Measurements from ENCODE around the gene RIPPLY2. TPM values are rescaled to one million over a fixed set of nuclear protein-coding genes. Genes with fewer than 3 reads are reported as not detected.

Gene RIPPLY2
- total RNA-seq, 1 donor from 2014 or later, result not detected

DNA sequence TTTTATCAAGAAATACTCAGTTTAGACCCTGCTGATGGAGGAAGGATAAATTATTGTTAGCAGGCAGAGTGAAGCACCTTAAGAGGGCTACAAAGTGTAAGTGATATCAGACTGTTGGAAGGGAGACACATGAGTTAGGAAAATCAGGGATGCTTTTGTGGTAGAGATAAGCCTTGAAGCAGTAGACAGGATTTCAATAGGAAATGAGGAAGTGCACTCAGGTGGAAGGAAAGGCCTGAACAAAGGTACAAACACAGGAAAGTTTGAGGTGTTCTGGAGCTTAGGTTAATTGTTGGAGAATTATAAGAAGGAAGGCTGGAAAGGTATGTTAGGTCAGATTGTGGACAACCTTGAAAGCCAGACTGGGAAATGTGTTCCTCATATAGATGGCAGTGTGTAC is 13.9 kb downstream of the RIPPLY2 start:
- Histone ChIP-seq H3K4me3 (no peak overlapping the region), H3K4me1 (no peaks in the 10 kb centered on the region), H3K27me3 (no peaks in the 10 kb centered on the region), H3K27ac (no peak overlapping the region), H3K36me3 (peaks cover 0 to 29% of the 10 kb centered on the region in 2 donors), H3K9me3 (no peaks in the 10 kb centered on the region)
- intact Hi-C loops (cut with DNase I), result no loop called here
- DNase-seq (ENCODE audit: extremely low spot score in 2 of 2), result no peak
- TF ChIP-seq, protein P1, sequence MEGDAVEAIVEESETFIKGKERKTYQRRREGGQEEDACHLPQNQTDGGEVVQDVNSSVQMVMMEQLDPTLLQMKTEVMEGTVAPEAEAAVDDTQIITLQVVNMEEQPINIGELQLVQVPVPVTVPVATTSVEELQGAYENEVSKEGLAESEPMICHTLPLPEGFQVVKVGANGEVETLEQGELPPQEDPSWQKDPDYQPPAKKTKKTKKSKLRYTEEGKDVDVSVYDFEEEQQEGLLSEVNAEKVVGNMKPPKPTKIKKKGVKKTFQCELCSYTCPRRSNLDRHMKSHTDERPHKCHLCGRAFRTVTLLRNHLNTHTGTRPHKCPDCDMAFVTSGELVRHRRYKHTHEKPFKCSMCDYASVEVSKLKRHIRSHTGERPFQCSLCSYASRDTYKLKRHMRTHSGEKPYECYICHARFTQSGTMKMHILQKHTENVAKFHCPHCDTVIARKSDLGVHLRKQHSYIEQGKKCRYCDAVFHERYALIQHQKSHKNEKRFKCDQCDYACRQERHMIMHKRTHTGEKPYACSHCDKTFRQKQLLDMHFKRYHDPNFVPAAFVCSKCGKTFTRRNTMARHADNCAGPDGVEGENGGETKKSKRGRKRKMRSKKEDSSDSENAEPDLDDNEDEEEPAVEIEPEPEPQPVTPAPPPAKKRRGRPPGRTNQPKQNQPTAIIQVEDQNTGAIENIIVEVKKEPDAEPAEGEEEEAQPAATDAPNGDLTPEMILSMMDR (IDR thresholded peaks at IDR 0.05), result no peak
- TF ChIP-seq POLR2A (IDR thresholded peaks at IDR 0.05), result no peak
- no peak for TF ChIP-seq POLR2AphosphoS5 (IDR thresholded peaks at IDR 0.05; ENCODE audit: insufficient read depth in 1 of 2, low read depth in 1 of 2)

DNA sequence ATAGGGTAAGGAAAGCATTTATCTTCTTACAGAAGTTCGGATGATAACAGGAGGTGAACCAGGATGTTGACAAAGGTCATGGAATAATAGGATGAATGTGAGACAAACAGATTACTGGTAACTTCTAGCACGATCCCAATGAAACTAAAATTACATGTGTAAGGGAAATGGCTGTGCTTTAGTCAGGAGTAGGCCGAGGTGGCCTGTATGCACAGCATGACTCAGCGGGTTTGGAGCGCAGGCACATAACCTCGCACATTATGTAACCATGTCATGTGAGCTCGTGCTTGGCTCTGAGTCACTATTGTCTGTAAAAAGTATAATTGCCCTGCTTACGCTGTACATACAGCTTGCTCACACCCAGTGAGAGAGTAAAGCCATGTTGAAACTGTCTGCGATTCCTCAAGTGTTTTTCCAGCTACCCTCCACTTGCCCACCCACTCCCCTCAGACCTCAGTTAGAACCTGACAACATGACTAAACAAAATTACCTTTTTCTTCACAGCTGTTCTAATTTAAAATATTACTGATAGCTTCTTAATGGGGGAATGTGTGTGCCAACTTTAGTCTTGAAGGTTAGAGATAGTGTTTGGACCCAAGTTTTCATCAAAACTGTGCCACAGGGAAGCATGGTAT is 14.5 kb downstream of the RIPPLY2 start:
- H3K27ac ChIP-seq, result no peak overlapping the region
- no peak for DNase-seq (ENCODE audit: extremely low spot score in 2 of 2)
- intact Hi-C loops (cut with DNase I), result no loop called here
- no peaks in the 10 kb centered on the region for H3K27me3 ChIP-seq
- H3K36me3 ChIP-seq, result peaks cover 0 to 29% of the 10 kb centered on the region in 2 donors
- H3K9me3 ChIP-seq, result no peaks in the 10 kb centered on the region
- H3K4me1 ChIP-seq, result no peaks in the 10 kb centered on the region
- TF ChIP-seq POLR2A (IDR thresholded peaks at IDR 0.05) (no peak), POLR2AphosphoS5 (IDR thresholded peaks at IDR 0.05; ENCODE audit: insufficient read depth in 1 of 2, low read depth in 1 of 2) (no peak)
- TF ChIP-seq, protein P1 (IDR thresholded peaks at IDR 0.05), result no peak
- H3K4me3 ChIP-seq, result no peak overlapping the region

DNA sequence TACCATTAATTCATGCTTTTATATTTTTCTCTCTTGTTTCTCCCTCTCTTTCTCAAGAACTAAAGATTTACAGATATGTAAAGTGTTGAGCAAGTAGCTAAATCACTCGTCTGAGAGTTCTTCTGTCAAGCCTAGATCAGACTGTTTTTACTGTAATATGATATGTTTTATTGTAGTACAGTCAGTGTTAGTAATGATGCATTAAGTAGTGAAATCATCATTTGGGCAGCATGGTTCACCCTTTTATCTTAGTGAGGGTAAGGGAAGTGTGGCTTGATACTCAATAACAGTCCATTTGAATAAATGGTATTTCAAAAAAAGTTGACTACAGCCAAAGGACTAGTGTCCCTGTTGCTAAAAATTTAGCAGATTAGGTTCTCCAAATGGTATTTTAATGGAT is 15.5 kb downstream of the RIPPLY2 start:
- DNase-seq (ENCODE audit: extremely low spot score in 2 of 2), result no peak
- Histone ChIP-seq H3K4me1 (no peaks in the 10 kb centered on the region), H3K27ac (no peak overlapping the region), H3K9me3 (no peaks in the 10 kb centered on the region), H3K4me3 (no peak overlapping the region), H3K27me3 (no peaks in the 10 kb centered on the region), H3K36me3 (peaks cover 0 to 29% of the 10 kb centered on the region in 2 donors)
- TF ChIP-seq, protein P1 (IDR thresholded peaks at IDR 0.05), result no peak
- TF ChIP-seq POLR2AphosphoS5 (IDR thresholded peaks at IDR 0.05; ENCODE audit: insufficient read depth in 1 of 2, low read depth in 1 of 2), result no peak
- intact Hi-C loops (cut with DNase I), result no loop called here

DNA sequence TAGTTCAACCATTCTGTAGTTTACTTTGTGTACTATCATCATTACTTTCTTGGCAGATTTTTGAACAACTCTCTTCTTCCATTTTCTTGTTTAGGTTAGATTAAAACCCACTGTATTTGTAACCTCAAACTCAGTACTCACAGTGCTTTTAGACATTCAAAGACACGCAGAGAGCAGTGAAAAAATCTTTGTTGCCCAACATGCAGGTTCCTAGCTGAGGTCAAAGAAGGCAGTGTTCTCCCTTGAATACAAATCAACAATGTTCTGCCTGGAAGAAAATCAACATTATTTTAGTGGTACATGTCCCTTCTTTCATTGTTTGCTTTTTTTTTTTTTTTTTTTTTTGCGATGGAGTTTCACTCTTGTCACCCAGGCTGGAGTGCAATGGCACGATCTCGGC is 17.5 kb downstream of the RIPPLY2 start:
- Histone ChIP-seq H3K36me3 (peaks cover 0 to 16% of the 10 kb centered on the region in 2 donors), H3K9me3 (no peaks in the 10 kb centered on the region), H3K4me1 (no peaks in the 10 kb centered on the region), H3K27me3 (no peaks in the 10 kb centered on the region), H3K4me3 (no peak overlapping the region), H3K27ac (no peak overlapping the region)
- no peak for DNase-seq (ENCODE audit: extremely low spot score in 2 of 2)
- TF ChIP-seq, protein P1 (IDR thresholded peaks at IDR 0.05), result no peak
- TF ChIP-seq POLR2A (IDR thresholded peaks at IDR 0.05), result no peak
- no peak for TF ChIP-seq POLR2AphosphoS5 (IDR thresholded peaks at IDR 0.05; ENCODE audit: insufficient read depth in 1 of 2, low read depth in 1 of 2)
- intact Hi-C loops (cut with DNase I), result no loop called here

DNA sequence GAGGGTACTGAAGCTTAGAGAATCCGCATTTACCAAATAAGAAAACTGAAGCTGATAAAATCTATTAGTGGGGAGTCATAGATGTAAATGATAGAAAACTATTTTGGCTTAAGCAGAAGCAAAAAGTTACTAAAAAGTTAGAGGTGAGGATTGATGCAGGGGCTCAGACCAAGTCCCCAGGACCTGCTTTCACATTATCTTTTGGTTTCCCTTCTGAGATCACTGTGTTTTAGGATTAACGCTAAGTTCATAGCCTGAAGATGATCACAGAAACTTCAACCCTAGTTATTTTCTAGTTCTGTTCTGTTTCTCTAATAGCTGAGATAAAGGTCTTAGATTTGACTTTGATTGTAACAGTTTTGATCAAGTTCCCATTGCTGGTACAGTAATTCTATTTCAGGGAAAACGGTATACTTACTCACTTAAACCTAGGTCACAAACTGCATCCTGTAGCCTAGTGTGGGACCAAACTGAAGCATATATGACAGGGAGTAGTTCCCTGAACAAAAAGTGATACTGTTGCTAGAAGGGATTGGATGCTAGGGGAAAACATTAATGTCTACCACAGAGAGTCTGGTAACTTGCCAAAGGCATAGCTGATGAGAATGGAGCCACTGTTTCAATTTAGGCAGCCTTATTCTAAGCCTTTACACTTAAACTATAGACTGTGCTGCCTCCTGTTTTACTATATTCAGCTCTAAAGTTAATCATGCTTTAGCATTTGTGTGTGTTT is 19.4 kb downstream of the RIPPLY2 start:
- intact Hi-C loops (cut with DNase I), result no loop called here
- no peak for DNase-seq (ENCODE audit: extremely low spot score in 2 of 2)
- TF ChIP-seq POLR2AphosphoS5 (IDR thresholded peaks at IDR 0.05; ENCODE audit: insufficient read depth in 1 of 2, low read depth in 1 of 2), result no peak
- TF ChIP-seq, protein P1 (IDR thresholded peaks at IDR 0.05), result no peak
- no peak for TF ChIP-seq POLR2A (IDR thresholded peaks at IDR 0.05)
- H3K4me1 ChIP-seq, result no peaks in the 10 kb centered on the region
- no peak overlapping the region for H3K27ac ChIP-seq
- no peaks in the 10 kb centered on the region for H3K27me3 ChIP-seq
- H3K9me3 ChIP-seq, result no peaks in the 10 kb centered on the region
- no peak overlapping the region for H3K4me3 ChIP-seq
- H3K36me3 ChIP-seq, result no peaks in the 10 kb centered on the region
